IPS-NIHi7 (cell line): ENCODE results near the gene RSPO3.
"Not testable (repeated sequence)": the region's sequence is repeated elsewhere in the genome, so short reads cannot be mapped to it uniquely, and the experiment has no call there.

Experiments used
- DNase-seq: peaks from one replicate; pipeline ENCODE4 v3.0.0; 2012; ENCODE audit warnings: mixed read lengths; ENCODE audit errors: extremely low spot score

Gene RSPO3

DNA sequence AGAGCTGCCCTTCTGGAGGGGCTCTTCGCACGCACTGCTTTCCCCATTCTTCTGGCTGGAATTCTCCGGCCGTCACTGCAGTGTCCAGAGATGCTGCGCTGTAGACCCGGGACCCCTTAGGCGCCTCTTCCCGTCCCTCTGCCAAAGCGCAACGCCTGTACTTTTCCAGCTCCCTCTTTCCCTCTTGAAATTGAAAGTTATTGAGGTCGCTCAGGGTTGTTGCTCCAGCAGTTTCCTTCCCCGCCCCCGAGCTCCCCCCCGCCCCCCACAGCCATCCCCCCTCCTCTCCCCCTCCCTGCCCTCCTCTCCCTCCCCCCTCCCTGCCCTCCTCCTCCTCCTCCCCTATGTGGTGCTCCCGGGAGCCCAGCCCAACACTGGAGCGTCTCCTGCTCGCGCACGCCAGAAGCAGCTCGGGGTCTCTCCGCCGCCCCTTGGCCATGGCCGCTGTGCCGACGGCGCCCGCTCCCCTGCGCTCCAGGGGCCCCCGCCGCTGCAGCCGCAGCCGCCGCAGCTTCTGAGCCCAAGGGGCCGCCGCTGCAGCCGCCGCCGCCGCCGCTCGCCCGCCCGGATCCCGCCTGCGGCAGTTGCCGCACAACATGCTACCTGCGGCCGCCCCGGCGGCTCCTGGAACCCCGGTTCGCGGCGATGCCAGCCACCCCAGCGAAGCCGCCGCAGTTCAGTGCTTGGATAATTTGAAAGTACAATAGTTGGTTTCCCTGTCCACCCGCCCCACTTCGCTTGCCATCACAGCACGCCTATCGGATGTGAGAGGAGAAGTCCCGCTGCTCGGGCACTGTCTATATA is at the start of gene RSPO3:
RSPO3 (plus strand) TSS at position 374 of the 804 bp plus-strand sequence. CDS start 522 bp downstream, outside the sequence.
- DNase-seq = peak; percentile 27

- peak; percentile 27 for DNase-seq
Observed at GRCh38 chr6:127069659-127070279, 48.7 kb upstream of the RSPO3 start.

- no peak for DNase-seq
Observed at GRCh38 chr6:127073222-127073621, 45.2 kb upstream of the RSPO3 start.

DNA sequence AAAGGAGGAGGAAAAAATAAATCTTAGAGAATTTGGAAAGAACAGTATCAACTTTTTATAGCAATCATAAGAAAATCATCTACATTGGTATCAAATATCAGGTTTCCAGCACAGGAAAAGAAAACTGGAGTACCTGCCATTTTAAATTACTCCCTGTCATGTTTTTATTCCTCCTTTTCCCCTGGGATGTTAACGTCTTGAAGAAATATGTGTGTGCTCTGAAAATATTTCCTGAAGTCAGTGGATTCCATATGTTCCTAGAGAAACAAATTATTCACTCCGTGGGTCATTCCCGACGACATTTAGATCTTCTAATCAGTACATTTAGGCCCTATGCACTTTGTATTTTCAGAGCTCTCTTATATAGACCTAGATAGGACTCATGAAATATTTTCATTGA is 42.0 kb upstream of the RSPO3 start:
- DNase-seq = no peak

DNA sequence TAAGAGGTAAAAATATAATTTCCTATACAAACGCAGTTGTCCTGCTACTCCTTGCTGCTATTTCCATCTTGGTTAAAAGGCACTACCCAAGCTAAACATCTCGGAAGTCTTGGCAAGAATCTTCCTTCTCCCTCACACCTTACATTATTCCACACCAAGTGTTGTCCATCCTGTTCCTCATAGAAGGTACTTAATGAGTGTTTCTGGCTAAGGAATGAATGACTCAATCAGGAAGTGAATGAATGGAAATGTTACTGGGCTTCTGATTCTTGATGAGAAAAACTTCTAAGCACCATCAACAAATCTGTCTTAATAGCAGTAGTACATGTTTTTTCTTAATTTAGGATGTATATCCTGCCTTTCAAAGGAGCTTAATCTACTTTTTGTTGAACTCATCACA is 40.6 kb upstream of the RSPO3 start:
- no peak for DNase-seq

DNA sequence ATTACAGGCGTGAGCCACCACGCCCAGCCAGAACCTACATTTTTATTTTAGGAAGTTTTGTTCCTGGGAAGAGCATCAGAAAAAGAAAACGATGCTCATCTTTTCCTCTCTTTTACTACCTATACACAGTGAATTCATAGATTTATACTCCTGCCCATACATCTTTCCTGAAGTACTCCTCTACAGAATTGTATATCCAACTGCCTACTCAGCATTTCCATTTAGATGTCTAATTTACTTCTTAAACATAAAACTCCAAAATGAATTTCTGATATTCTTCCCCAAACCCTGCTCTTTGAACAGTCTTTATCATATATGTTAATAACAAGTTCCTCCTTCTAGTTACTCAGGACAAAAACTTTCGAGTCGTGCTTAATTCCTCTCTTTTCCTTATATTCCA is 39.8 kb upstream of the RSPO3 start:
- no peak for DNase-seq

- no peak for DNase-seq
Observed at GRCh38 chr6:127079681-127080080, 38.8 kb upstream of the RSPO3 start.

- no peak for DNase-seq
Observed at GRCh38 chr6:127080081-127080480, 38.4 kb upstream of the RSPO3 start.

- DNase-seq = no peak
Observed at GRCh38 chr6:127083231-127083962, 35.1 kb upstream of the RSPO3 start.

GRCh38 chr6:127083963-127084310 is 34.5 kb upstream of the RSPO3 start:
- DNase-seq = no peak

DNA sequence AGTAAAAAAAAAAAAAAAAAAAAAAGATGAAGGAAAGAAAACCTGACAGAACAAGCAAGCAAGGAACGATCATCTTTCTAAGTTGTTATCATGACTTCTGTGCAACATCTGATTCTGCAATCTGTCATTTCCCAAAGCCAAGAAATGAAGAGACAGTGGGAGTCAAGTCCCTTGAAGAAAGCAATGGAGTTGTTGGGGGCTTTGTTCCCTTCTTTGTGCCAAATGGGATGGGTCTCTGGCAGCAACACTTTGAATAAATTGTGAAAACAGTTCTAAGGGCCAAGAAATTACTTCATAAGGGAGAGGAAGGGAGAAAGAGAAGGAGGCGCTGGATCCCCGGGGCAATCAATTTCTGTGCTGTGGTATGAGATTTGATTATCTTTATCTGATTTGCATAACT is 33.3 kb upstream of the RSPO3 start:
- no peak for DNase-seq

DNA sequence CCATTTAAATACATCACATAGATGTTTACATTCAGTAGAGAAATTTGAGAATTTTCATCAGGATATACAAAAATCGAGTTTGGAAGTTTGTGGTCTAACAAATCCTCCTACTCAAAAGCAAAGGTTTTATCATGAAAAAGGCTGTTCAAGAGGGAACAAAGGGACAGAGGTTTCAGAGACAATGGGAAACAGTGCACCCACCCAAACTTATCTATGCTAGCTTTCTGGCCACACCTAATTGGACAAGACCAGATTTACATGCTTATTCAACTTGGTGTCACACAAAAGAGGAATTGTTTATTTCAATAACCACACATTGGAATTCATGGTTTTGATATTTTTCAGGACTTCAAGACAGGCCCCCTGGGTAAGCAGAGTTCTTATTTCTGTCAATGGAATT is 28.4 kb upstream of the RSPO3 start:
- DNase-seq = no peak

DNA sequence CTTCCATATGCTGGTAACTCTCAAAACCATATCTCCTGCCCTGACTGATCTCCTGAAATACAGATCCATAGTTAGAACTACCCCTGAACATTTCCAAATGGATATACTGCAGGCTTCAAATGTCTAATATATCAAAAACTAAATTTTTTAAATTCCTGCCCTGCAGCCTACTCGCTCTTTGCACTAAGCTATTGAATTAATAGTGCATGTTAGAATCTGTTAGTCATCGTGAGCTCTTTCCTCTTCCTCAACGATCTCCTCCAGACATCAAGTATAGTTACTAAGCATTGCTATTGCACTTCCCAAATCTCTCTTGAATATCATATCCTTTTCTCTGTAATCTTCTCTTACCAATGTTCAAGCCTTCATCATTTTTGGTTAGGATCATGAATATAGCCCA is 26.0 kb upstream of the RSPO3 start:
- DNase-seq = no peak

DNA sequence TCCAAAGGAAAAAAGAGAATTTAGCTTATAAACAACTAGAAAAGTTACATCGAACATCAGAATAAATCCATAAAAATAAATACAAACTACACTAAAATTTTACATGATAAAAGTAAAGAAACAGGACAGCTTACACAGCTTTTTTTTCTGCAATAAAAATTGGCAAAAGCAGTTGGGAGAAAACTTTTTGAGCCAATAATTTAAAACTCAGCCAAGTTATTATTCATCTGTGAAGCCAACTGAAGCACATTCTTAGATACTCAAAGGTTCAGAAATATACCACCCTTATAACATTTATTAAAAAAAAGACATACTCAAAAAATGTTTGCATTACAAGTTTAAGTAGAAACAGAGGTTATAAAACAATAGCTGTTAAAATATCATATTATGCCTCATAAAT is 23.7 kb upstream of the RSPO3 start:
- DNase-seq = no peak

- DNase-seq = no peak
Observed at GRCh38 chr6:127096167-127096566, 22.3 kb upstream of the RSPO3 start.

GRCh38 chr6:127097442-127097841 is 21.0 kb upstream of the RSPO3 start:
- not testable (repeated sequence) for DNase-seq

DNA sequence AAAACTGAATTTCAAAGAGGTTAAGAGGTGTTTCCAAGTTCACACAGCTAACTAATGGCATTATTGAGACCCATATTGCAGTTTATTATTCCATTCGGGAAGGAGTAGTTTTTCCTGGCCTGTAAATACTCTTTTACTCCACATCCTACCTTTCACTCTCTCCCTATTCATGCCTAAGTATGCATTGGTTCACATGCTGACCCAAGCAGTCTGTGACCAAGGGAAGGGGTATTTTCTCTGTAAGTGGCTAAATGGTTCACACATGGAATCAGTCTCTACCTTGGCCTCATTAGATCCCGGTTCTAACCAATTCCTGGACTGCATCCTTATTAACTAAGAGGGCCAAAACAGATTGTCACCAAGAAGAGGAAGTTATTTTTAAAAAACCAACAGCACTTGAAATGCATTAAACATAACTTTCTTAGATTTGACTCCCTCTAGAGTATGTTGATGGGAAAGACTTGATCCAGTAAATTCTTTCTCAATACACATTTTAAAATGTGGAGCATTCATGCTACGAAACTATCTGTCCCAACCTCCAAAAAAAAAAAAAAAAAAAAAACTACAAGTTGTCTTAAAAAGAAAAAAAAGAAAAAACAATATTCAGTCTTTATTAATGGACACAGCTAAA is 17.8 kb upstream of the RSPO3 start:
- DNase-seq = peak; percentile 14

DNA sequence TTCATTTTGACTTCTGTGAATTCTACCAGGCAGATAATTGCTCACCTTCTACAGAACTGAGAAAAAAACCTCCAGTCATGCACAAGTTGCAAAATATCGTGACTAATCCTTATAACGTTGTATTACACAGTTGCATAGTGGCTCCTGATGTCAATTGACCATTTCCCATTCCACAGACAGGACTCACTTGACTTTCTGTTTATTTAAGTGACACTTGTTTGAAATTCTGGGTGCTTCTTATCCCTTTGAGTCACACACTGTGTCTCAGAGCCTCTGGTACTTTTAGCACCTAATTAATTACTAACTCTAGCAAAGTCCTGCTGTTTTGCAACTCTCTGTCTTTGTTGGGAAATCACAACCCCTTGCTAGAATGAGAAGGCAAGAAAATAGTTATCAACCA is 16.2 kb upstream of the RSPO3 start:
- DNase-seq = no peak

DNA sequence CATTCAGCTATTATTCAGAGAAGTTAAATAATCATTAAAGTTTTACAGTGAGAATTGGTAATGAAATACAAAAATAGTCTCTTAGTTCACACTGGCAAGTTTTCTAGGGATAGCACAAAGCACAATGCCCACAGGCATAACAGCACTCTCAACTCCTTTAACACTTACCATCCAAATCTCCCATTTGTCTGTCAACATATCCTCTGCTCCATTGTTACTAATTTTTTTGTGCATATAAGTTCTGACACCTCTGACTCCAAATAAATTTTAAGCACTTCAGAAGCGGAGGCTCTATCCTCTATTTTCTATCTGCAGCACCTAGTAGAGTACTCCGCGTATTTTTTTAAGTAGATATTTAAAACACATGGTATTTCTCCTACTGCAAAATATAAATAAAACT is 15.6 kb upstream of the RSPO3 start:
- DNase-seq = no peak

DNA sequence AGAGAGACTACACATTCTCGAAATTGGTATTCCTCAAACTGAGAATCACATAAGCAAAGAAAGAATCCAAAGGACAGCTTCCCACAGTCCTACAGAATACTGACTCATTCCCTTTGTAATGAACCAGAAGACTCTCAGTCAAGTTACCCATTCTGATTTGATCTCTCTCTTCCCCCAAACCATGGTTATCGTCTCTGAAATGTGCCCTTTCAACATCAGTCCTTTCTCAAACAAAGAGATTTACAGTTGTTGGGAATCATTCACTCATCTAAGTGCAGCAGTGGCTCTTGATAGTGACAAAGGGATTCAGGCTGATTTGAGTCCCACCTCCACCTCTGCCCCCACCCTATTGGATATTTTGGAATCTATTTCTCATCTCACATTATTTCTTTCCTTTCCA is 15.0 kb upstream of the RSPO3 start:
- no peak for DNase-seq

GRCh38 chr6:127107916-127108315 is 10.6 kb upstream of the RSPO3 start:
- DNase-seq = no peak

DNA sequence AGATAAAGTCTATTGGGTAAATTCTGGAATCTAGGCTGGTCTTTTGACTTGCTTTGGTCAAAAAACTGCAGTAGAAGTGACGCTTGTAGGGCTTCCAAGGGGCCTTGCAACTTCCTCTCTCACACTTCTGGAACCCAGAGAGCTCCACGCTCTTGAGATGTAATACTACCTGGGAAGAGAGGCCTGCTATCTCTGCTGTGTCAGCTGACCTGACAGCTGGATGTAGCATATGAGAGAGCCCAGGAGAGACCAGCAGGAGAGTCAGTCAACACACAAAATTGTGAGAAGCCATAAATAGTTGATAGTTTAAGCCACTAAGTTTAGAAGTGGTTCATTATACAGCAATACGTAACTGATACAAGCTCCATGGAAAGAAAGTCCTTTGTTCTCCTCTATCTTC is 7.8 kb upstream of the RSPO3 start:
- peak; percentile 11 for DNase-seq
